Myocyte (in vitro differentiated cells): ENCODE results near the gene LAMTOR2. TPM values are rescaled to one million over a fixed set of nuclear protein-coding genes. Genes with fewer than 3 reads are reported as not detected.

Source experiments
- DNase-seq: peaks from one replicate; pipeline ENCODE4 v3.0.0-alpha.2; 2012; ENCODE audit warnings: low read depth
- total RNA-seq: library from RNA; depleted of rRNA; stranded (reverse); fragments of >200 nt; gene quantifications from 2 replicates; pipeline ENCODE4 v1.2.3, GENCODE V29; 2014

LAMTOR2 gene
- total RNA-seq, 1 donor from 2014 or later, result 51.4 TPM

DNA sequence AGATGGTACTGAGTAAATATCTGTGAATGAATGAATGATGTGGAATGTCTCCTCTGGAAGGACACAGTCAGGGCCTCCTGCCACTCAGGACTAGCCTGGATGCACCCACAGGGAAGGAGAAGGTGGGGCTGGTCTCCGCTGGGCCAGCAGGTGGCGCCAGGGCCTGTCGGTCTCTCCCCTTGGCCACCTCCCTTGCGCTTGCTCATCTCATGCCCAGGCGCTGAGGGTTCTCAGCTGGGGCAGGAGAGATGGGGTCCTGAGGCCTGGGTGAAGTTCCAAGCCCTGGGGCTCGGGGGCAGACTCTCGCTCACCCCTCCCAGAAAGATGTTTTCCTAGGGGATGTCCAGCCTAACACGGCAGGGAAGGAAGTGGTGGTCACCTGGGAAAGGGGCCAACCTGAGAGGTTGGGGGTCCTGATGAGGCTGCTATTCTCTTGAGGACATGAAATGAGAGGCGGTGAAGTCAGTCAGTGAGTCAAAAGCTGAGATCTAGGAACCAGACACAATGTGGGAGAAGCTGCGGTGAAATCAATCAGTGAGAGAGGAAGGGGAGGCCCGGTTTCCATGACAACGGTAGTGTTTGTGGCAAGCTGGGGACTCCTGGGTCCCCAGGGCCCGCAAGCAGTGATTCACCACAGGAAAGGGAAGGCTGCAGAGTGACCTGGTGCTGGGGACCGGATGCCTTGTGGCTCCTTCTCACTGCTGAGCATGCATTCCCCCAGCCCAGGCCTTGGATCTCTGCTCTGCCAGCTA lies 42.2 kb downstream of the LAMTOR2 start:
- DNase-seq, result peak; percentile 84

- no peak for DNase-seq
Measured at GRCh38 chr1:156097499-156098178, 43.1 kb downstream of the LAMTOR2 start.

- no peak for DNase-seq
Measured at GRCh38 chr1:156098784-156099183, 44.2 kb downstream of the LAMTOR2 start.

- DNase-seq, result no peak
Measured at GRCh38 chr1:156099282-156099681, 44.7 kb downstream of the LAMTOR2 start.

DNA sequence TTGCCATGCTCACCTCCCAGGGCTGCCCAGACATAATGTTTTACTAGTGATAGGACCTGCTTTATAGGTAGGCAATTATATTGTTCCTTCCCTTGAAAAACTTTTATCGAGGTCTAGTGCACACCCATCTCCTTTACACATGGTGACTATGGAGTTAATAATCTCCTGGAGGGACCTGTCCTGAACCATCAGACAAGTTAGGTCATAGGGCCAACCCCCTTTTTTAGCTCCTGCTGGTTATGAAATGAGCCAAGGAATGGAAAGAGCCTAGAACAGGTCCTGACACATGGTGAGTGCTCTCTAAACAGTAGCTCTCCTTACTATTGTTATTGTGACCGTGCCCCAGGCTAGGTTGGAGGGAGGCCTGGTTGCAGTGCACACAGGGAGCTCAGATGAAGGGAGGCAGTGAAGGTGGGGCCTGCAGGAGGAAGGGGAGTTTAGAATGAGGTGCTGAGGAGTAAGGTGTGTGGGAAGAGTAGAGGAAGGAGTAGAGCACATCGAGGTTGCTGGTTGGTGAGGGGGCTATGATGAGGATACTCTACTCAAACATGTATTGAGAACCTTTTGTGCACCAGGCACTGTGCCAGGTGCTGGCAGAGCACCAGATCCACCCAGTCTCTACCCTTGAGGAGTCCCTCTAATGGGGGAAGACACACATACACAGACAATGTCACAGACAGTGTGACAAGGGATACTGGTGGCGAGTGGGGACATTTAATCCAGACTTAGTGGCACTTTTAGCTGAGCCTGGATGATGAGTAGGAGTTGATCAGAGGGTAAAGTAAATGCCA lies 45.8 kb downstream of the LAMTOR2 start:
- DNase-seq, result no peak

DNA sequence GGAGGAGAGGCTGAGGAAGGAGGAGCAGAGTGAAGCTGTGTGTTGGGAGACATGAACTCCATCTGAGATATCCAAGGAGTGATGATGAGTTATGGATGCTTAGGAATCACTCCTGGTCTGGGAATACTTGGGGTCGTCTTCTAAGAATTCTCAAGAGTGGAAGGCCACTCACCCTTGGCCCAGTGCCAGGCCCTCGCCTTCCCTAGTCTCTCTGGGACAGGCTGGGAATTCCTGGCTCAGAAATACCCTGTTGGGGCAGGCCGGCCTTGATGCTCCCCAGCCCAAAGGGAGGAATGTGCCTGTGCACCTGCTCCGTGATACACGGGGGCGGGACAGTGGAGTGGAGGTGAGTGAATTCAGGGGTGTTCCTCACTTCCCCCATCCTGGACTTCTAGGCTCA lies 47.3 kb downstream of the LAMTOR2 start:
- DNase-seq, result no peak

GRCh38 chr1:156102633-156103511 lies 48.3 kb downstream of the LAMTOR2 start:
- no peak for DNase-seq

GRCh38 chr1:156103521-156103947 lies 49.0 kb downstream of the LAMTOR2 start:
- peak; percentile 42 for DNase-seq

- peak; percentile 77 for DNase-seq
Measured at GRCh38 chr1:156104065-156104810, 49.7 kb downstream of the LAMTOR2 start.

DNA sequence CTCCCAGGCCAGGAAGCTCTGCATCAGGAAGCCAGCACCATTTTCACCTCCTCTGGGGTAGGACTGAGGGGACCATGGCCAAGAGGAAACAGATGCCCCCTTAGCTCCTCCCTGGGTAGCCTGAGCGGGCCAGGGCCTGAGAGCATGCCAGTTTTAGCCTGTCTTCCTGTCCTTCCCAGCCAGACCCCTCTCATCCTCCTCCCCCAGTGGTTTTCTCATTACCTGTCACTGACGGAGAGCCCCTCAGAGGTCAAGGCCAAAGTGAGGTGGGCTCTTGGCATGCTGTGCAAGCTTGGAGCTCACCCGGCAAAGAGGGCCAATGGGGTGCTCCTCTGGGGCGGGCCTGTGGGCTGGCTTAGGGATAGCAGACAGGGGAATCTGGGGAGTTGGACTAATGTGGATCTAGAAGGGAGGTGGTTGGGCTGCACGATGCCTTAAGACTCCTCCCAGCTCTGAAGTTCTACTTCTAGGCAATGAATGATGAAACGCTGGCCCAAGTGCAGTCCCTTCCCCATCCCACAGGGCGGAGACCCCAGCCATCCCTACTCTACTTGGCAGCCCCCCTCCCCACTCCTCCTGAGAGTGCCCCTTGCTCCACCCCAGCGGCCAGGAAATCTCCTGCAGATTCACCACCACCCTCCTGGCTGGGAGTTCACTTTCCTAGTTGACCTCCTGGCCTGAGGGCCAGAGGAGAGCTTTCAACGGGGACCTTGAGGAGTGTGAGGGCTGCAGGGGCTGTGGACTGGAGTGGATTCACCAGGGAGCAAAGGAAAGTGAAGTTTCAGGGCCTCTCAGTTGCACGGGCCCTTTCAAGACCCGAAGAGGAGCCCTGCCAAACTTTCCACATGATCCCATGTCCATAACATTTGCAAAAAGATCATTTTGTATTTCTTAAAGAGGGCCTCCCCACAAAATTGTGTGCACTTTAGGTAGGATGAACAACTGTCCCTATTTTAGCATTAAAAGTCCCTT lies 50.6 kb downstream of the LAMTOR2 start:
- DNase-seq, result no peak

DNA sequence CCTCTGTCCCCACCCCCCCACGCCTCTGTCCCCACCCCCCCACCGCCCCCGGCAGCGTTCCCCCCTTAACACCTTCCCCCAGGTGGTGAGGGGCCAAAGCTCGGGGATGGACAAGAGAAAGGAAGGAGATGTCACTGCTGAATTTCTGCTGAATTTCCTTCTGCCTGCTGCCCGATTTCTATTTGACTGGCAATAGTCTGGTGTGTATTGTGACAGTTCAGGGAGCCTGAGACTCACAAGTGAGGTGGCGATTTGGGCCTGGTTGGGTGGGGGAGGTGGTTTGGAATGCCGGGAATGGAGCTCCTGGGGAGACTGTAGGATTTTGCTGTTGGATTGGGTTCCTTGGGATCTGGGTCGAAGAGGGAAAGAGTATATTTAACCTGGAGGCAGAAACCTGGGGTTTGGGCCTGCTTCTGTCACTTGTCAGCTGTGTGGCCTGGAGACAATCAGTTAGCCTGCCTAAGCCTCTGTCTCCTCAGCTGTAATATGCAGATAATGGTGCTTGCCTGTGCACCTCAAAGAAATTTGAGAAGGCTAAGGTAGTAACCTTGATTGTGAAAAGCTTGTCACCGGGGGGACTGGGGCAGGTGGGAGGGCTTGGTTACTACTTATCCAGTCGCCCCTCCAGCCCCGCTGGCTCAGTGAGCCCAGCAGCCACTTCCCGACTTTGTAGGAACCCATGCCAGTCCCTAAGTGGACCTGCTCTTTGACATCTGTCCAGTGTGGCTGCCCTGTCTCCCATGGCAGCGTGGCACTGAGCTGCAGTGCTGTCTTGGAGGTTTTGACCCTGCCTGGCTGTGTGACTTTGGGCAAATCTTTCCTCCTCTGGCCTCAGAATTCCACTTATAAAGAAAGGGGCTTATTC lies 52.3 kb downstream of the LAMTOR2 start:
- peak; percentile 47 for DNase-seq

DNA sequence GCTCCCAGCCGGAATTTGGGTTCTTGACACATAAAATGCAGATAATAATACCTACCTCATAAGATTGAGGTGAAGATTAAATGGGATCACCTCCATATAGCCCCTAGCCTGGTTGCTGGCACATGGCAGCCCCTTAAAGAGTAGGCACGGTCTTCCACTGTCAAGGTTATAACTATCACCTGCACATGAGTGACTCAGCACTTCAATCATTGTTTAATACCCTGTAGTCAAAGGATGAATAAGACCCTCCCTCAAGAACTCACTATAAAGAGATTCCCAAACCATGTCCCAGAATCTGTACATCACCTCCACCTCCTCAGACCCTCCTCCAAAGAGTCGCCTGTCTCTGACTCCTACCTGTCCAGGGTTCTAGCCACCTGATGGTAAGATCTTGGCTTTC lies 53.5 kb downstream of the LAMTOR2 start:
- no peak for DNase-seq

Other genes starting within 250 kb of the LAMTOR2 start
- 19.0 and 24.2 TPM in 2 replicates for gene GON4L, start 197.6 kb upstream of the LAMTOR2 start, total RNA-seq
- 7.4 and 9.5 TPM in 2 replicates for gene SYT11, start 195.2 kb upstream of the LAMTOR2 start, total RNA-seq
- 66.8 and 72.0 TPM in 2 replicates for gene RIT1, start 143.4 kb upstream of the LAMTOR2 start, total RNA-seq
- gene KHDC4, start 120.4 kb upstream of the LAMTOR2 start, total RNA-seq, result 50.6 and 54.2 TPM in 2 replicates
- gene RXFP4, start 113.1 kb upstream of the LAMTOR2 start, total RNA-seq, result not detected in 2 replicates
- gene ARHGEF2, start 76.2 kb upstream of the LAMTOR2 start, total RNA-seq, result 361 and 478 TPM in 2 replicates
- 124 and 222 TPM in 2 replicates for gene SSR2, start 33.8 kb upstream of the LAMTOR2 start, total RNA-seq
- gene UBQLN4, start 984 bp upstream of the LAMTOR2 start, total RNA-seq, result 65.3 and 69.7 TPM in 2 replicates
- not detected in 2 replicates for gene RAB25, start 6.4 kb downstream of the LAMTOR2 start, total RNA-seq
- gene MEX3A, start 27.7 kb downstream of the LAMTOR2 start, total RNA-seq, result 3.2 and 4.5 TPM in 2 replicates
- 1,328 and 1,573 TPM in 2 replicates for gene LMNA, start 59.9 kb downstream of the LAMTOR2 start, total RNA-seq
- 1.0 and 1.6 TPM in 2 replicates for gene SEMA4A, start 98.8 kb downstream of the LAMTOR2 start, total RNA-seq
- gene SLC25A44, start 139.3 kb downstream of the LAMTOR2 start, total RNA-seq, result 12.5 and 15.9 TPM in 2 replicates
- gene PMF1, start 158.2 kb downstream of the LAMTOR2 start, total RNA-seq, result 81.1 and 85.0 TPM in 2 replicates
- gene BGLAP, start 187.4 kb downstream of the LAMTOR2 start, total RNA-seq, result 152 and 378 TPM in 2 replicates
- gene PAQR6, start 193.3 kb downstream of the LAMTOR2 start, total RNA-seq, result 1.1 and 4.1 TPM in 2 replicates
- 104 TPM in 2 replicates for gene SMG5, start 228.0 kb downstream of the LAMTOR2 start, total RNA-seq
- 2.3 and 2.4 TPM in 2 replicates for gene TMEM79, start 229.5 kb downstream of the LAMTOR2 start, total RNA-seq
- 32.8 and 41.1 TPM in 2 replicates for gene GLMP, start 240.9 kb downstream of the LAMTOR2 start, total RNA-seq
- gene VHLL, start 244.5 kb downstream of the LAMTOR2 start, total RNA-seq, result not detected in 2 replicates